ENCODE results near the gene VPREB3.

Gene VPREB3, protein sequence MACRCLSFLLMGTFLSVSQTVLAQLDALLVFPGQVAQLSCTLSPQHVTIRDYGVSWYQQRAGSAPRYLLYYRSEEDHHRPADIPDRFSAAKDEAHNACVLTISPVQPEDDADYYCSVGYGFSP

DNA sequence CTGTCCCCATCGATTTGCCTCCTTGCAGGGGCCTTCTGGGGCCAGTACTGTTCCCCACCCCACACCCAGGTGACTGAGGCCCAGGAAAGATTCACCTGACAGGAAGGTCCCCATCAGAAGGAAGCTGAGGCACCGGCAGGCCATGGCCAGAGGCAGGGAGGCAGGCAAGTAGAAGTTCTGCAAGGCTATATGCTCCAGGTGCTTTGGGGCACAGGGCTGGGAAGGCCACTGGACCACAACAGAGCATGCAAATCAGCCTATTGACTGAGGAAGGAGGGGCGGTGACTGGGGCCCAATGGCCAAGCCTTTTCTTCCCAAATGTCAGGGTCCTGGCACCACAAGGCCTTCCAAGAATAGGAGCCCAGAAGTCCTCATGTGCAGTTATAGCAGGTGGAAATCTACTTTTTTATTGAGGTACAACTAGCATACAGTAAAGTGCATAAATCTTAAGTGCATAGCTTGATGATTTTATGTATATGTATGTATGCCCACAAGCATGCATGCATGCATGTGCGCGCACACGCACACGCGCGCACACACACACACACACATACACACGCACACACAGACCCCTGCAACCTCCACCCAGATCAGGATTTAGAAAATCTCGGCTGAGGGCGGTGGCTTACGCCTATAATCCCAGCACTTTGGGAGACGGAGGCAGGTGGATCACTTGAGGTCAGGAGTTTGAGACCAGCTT lies at the start of gene VPREB3:
Gene VPREB3 (minus strand): TSS at position 206 of the 700 bp plus-strand sequence. CDS start 62 bp downstream, at position 144.
- DNase-seq (ENCODE audit: low read depth in 2 of 2) = no peak

DNA sequence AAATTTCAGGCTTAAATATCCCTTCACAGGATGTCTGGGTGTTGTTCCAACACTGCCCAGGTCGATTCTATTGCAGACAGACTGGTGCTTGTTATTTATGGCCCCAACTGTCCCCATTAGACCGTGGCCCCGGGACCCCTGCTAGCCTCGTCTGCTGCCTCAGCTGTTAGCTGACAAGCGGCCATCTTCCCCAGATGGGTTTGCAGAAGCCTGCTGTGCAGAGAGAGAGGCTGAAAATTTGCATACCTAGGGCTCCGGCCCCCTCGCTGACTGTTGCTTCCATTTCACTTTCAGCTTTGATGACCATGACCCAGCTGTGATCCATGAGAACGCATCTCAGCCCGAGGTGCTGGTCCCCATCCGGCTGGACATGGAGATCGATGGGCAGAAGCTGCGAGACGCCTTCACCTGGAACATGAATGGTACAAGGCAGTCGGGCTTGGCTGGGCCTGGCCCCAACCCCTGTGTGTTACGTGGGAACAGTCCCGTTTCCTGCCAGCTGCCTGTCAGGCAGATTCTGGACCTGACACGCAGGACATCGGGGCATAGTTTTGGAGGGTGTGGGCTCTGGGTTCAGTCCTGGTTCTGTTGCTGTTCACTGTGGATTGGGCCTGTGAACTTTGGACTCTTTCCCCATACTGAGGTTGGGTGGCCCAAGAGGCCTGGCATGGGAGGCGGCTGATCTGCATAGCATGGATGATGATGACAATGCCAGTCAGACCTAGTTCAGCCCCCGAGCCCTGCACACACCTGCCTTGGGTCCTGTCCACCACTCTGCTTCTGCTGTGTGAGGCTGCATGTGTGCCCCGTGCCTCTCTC lies 49.0 kb upstream of the VPREB3 start:
- no peak for DNase-seq (ENCODE audit: low read depth in 2 of 2)

DNA sequence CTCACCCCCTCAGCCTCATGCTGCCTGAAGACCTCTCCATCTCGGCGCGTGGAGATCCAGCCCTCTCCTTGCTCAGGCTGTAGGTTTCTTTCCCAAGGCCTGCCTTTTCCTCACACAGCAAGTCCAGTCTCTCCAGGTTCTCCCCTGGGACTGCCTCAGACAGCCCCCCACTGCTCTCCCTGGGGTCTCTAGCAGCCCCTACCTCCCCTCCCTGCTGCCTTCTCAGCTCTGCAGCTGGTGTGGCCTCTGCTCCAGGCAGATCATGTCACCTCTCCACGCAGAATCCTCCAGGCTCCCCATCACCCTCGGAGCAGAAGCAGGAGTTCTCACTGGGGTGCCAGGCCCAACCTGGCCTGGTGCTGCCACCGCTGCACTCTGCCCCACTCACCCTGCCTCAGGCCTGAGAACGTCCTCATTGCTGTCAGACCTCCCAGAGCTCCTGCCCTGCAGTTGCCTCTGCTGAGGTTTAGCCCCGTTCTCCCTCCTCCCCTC lies 47.7 kb upstream of the VPREB3 start:
- no peak for DNase-seq (ENCODE audit: low read depth in 2 of 2)

DNA sequence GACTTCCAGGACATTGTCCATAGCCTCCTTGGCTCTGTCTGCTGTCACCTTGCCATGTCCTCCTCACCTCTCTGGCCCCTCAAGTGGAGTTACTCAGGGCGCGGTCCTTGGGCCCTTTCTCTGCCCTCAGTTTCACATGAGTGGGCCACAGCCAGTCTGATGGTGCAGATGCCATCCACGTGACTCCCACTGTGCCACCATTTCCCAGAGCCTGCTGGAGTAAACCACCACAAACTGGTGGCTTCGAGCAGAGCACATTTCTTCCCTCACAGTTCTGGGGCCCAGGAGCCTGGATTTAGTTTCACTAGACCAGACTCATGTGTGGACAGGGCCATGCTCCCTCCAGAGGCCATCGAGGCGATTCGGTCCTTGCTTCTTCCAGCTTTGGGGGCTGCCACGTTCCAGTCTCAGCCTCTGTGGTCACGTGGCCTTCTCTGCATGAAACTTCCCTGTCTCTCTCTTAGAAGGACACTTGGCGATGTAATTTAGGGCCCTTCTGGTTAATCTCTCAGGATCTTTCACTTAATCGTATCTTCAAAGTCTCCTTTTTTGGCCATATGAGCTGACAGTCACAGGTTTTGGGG lies 47.1 kb upstream of the VPREB3 start:
- no peak for DNase-seq (ENCODE audit: low read depth in 2 of 2)

DNA sequence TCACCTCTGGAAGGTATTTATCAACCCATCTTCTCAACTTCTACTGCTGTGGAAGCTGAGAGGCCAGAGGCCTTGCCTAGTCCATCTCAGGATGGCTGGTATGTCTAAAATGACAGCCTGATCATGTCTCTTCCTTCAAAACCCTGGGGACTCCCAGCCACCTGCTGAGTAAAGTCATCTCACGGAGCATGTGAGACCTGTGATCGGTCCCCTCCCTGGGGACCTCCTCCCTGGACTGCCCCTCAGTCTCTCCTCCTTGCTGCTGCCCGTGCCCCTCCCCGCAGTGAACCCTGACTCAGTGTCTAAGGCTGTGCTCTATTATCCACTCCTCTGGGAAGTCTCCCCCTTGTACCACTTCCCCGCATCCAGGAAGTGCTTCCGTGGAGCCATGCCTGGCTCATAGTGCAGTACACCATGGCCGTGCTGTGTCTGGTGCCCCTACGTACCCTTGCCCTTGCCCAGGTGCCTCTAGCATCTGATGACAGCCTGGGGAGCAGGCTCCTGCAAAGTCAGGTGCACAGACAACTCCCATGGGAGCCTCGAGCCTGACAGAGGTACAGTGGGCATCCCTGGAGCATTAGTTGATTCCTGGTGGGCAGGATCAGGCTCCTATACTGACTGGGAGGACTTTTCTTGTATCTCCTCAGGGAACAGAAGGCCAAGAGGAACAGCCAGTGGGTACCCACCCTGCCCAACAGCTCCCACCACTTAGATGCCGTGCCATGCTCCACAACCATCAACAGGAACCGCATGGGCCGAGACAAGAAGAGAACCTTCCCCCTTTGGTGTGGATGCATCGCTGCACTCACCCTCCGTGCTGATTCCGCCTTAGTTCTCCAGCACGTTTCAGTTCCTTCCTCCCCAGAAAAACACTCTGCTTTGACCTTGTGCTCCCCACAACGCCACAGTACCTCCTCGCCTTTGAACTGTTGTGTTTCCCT lies 46.3 kb upstream of the VPREB3 start:
- no peak for DNase-seq (ENCODE audit: low read depth in 2 of 2)

DNA sequence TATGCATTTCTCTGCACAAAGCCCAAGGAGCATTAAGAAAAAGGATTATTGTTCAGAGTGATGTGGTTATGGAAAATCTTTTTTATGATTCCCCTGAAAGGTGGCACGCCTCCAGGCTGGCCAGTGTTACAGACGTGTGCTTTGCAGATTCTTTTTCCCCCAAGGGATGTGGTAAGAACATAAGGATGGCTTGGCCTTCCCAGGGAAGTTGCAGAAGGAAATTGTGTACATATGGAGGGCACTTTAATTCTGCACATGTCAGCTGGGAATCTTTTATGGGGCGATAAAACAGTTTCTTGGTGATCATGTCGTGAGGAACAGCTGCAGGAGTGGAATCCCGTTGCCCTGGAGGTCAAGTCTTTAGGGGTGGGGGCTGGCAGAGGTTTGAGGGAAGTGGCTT lies 42.2 kb upstream of the VPREB3 start:
- DNase-seq (ENCODE audit: low read depth in 2 of 2) = no peak

DNA sequence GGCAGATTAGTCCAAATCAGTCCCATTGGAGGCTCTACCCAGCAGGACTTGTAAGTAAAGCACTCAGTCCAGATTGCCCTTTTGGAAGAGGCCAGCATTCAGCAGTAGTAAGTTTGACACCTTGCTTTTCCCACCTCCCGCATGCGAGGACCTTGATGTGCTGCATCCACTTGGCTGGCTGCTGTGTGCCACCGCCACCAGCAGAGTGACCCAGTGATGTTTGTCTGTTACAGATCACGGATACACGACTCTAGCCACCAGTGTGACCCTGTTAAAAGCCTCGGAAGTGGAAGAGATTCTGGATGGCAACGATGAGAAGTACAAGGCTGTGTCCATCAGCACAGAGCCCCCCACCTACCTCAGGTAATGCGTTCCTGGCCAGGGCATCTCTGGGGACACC lies 39.1 kb upstream of the VPREB3 start:
- no peak for DNase-seq (ENCODE audit: low read depth in 2 of 2)

DNA sequence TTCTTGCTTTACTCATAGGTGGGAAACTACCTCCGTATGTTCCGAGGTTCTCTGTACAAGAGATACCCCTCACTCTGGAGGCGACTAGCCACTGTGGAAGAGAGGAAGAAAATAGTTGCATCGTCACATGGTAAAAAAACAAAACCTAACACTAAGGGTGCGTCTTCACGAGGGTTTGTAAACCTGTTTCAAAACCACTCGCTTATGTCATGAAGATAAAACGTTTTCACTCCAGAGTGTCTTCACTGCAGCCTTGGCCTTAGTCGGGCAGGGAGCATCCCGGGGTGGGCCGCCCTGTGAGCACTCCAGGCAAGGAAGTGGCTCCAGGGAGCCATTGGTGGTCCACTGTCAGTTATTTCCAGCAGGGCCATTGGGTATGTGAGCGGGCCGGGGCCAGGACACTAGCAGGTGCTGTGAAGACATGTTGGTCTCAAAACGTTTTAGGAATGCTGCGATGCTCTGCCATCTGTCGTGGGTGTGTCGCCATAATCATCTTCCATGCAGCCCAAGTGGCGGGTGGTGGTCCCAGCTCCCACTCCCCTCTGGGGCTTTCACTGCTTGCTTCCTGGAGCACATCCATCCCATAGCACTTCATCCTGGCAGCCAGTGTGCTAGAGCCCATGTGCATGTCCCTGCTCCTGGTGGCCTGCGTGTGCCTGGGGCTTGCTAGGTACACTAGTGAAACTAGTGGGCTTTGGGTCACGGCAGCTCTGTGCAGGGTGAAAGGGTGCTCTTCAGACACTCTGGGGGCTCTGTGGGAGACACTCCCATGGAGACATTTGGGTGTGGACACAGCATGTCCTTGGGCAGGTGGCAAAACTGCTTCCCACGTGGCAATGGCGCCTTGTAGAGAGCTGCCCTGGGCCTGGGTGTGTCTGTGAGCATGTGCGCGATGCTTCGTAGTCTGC lies 37.8 kb upstream of the VPREB3 start:
- no peak for DNase-seq (ENCODE audit: low read depth in 2 of 2)

DNA sequence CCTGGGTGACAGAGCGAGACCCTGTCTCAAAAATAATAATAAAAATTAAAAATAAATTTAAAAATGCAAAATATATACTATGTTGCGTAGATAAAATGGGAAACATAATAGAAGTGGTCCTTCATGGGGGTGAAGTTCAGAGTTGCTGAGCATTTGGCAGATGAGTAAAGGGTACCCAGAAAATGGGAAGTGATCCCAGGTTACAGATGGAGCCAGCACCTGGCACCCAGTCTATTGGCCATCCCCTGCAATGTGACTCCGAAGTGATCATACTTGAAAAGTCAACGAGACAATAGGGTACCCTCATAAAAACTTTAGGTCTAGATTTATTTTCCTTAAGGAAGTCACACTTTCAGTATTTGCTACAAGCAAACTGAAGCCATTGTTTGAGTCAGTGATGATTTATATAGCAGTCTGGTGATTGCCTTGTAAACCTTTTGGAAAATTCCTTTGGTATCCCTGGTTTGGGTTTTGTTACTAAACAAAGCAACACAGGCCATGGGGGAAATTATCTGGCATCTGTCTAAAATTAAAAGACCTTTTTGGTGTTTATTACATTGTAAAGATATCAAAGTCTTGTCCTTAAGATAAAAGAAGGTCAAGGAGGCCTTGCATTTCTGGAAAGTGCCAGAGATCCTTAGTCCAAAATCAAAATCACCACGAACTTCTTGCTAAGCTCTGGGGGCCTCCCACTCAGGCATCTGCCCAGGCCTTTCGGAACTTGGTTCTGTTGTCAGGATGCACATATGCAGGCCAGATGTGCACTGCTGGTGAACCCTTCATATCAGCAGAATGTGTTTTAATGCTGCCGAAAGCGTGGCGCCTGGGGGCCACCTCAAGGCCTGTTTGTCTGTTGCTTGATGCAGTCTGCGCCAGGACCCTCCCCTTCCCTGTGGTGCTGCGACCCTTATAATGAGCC lies 36.9 kb upstream of the VPREB3 start:
- DNase-seq (ENCODE audit: low read depth in 2 of 2) = no peak

DNA sequence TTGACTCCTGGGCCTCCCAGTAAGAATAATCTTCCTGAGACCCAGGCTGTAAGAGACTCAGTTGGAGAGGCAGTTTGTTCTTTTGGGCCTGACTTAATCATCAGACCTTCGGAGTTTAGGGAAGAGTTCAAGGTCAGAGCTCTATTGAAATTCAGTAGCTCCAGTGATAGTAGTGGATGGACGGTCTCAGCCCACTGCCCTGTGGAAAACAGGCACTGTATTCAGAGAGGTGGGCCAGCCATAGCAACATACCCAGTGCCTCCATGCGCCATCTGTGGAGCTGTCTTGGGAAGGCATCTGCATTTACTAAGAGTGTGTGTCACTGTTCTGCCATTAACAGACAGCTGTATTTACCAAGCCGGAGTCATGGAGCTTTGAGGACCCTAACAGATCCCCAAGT lies 35.4 kb upstream of the VPREB3 start:
- DNase-seq (ENCODE audit: low read depth in 2 of 2) = no peak

DNA sequence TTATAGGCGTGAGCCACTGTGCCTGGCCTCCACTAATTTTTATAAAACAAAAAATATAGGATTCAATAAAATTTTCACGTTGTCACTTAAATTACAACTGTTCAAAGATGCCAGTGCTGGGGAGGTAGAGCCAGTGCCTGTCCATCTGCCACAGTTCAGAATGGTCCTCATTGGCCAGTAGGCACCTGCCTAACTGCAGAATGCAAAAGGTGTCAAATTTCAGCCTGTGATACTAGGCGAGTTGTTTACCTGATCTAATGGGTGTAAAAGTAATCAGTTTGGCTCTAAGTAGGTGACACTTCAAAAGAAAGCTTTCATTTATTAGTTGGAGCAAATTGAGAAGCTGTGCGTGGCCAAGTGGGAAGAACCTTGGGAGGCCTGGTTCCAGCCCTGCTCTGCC lies 34.9 kb upstream of the VPREB3 start:
- DNase-seq (ENCODE audit: low read depth in 2 of 2) = no peak

DNA sequence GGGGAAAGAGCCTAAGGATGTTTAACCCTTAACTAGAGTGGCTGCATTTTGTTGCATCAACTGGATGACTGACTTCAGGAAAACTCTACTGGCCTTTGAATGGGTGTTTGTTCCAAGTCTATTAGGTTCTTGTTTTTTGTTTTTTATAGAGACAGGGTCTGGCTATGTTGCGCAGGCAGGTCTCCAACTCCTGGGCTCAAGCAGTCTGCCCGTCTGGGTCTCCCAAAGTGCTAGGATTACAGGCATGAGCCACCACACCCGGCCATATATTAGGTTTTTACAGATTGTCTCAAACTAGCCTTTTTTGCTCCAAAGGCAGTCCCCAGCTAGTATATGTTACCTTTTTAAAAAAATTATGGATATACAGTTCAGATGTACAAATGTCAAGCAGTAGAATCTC lies 33.7 kb upstream of the VPREB3 start:
- DNase-seq (ENCODE audit: low read depth in 2 of 2) = no peak

DNA sequence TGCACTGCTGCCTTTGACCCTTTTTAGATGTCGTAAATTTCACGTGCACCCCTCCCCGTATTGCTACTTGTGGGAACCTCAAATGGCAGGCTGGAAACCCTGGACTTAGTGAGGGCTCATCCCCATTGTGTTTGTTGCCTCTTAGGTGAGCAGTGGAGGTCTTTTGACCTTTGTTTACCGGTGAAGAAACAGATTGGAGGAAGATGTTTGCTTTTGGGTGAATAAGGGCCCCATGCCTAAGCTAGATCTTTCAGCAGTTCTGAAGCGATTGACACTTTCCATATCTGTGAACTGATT lies 33.3 kb upstream of the VPREB3 start:
- DNase-seq (ENCODE audit: low read depth in 2 of 2) = no peak

DNA sequence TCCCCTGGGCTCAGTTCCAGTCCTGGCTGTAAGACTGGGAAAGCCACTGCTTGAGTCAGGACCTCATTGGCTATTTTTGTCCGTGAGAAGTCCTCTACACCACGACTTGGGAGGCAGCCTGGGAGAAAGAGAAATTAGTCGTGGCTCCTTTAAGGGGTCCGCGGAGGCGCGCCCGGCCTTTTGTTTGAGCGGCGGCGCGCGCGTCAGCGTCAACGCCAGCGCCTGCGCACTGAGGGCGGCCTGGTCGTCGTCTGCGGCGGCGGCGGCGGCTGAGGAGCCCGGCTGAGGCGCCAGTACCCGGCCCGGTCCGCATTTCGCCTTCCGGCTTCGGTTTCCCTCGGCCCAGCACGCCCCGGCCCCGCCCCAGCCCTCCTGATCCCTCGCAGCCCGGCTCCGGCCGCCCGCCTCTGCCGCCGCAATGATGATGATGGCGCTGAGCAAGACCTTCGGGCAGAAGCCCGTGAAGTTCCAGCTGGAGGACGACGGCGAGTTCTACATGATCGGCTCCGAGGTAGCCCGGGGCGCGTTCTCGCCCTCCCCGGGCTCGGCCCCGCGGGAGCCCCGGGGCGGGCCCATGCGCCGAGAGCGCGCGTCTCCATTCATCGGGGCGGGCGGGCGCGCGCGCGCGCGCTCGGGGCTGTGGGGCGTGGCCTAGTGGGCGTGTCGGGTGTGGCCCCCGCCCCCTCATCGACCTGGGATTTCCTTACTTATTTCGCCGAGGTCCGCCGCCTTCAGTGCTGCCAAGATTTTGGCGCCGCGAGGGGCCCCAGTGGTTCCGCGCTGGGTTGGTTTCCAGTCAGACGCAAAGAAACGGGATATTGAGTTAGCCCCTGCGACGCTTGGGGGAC lies 32.8 kb upstream of the VPREB3 start, which contains the start of gene SMARCB1:
Gene SMARCB1 (plus strand): TSS at position 215 of the 848 bp plus-strand sequence. CDS start 204 bp downstream, at position 419.
- peak; percentile 79 to 92 for DNase-seq (ENCODE audit: low read depth in 2 of 2)

DNA sequence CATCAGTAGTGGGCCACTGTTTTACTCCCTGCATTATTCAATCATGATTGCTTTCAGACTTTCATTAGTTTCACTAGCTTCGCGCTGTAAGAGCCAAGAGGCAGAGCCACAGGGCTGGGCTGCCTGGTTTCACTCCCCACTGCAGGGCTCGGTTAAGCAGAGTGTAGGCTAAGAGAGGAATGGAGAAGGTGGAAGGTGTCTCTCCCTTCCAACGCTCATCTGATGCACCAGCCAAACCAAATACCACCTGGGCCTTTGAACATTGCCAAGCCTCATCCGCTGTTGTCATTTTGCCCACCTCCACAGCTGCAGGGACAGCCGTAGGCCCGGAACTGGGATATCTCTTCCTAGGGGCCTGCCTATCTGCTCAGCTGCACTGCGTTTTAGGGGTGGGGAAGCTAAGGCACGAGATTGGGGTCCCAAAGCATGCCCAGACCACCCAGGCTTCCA lies 32.1 kb upstream of the VPREB3 start:
- no peak for DNase-seq (ENCODE audit: low read depth in 2 of 2)

DNA sequence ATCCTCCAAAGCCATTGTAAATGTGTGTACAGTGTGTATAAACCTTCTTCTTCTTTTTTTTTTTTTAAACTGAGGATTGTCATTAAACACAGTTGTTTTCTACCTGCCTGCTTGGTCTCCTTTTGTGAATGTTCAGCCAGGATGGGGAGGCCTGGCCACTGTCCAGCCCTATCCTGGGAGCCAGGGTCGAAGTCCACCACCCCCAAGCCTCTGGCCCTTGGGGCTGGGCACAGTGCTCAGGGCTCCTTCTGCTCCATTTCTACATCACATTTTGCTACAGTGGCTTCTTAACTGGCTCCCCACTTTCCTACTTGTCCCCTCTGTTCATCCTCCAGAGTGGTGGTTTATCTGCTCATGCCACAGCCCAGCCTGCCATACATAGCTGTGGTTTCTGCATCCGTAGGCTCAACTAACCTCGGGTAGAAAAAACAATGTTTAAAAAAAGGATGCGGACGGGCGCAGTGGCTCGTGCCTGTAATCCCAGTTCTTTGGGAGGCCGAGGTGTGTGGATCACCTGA lies 30.0 kb upstream of the VPREB3 start:
- no peak for DNase-seq (ENCODE audit: low read depth in 2 of 2)

DNA sequence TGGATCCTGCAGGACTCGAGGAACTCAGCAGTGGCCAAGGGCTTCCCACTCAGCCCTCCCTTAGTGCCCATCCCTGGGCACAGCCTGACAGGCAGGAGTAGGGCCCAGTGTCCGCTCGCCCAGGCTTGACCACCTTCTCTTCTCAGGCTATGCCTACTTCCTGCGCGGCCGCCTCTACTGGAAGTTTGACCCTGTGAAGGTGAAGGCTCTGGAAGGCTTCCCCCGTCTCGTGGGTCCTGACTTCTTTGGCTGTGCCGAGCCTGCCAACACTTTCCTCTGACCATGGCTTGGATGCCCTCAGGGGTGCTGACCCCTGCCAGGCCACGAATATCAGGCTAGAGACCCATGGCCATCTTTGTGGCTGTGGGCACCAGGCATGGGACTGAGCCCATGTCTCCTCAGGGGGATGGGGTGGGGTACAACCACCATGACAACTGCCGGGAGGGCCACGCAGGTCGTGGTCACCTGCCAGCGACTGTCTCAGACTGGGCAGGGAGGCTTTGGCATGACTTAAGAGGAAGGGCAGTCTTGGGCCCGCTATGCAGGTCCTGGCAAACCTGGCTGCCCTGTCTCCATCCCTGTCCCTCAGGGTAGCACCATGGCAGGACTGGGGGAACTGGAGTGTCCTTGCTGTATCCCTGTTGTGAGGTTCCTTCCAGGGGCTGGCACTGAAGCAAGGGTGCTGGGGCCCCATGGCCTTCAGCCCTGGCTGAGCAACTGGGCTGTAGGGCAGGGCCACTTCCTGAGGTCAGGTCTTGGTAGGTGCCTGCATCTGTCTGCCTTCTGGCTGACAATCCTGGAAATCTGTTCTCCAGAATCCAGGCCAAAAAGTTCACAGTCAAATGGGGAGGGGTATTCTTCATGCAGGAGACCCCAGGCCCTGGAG lies 29.3 kb upstream of the VPREB3 start:
- DNase-seq (ENCODE audit: low read depth in 2 of 2) = no peak

All from stimulated activated CD4-positive, alpha-beta T cell treated with anti-CD3 and anti-CD28 coated beads, Interleukin-1b, Interleukin-23, amount 100 ng/mL, for 1 hour (primary cell).